Keratinocyte (primary cell): ENCODE measurements around the gene ANKMY1. TPM values are rescaled to one million over a fixed set of nuclear protein-coding genes. Genes with fewer than 3 reads are reported as not detected.
"Not testable (repeated sequence)": the region's sequence is repeated elsewhere in the genome, so short reads cannot be mapped to it uniquely, and the experiment has no call there.

ENCODE experiments used
- DNase-seq: peaks from one replicate; pipeline ENCODE4 v3.0.0-alpha.2; 2011; ENCODE audit warnings: low read depth, missing footprints, low spot score
- FAIRE-seq: peaks from 2 replicates; lab custom pipeline; 2011; peaks lifted over from hg19 to GRCh38; lab: Jason Lieb, UNC
- H2AFZ ChIP-seq: 2 replicates; pipeline ENCODE4 v1.6.0; 2012; ENCODE audit warnings: low read length, control low read depth, inconsistent platforms; ENCODE audit not compliant: control insufficient read depth
- H3K27ac ChIP-seq: 2 replicates; pipeline ENCODE4 v1.5.1; 2011; ENCODE audit warnings: low read length; ENCODE audit not compliant: control insufficient read depth, insufficient read depth
- H3K27me3 ChIP-seq: 3 replicates; pipeline ENCODE4 v1.6.0; 2011; ENCODE audit warnings: low read length; ENCODE audit not compliant: control insufficient read depth, insufficient read depth; ENCODE audit errors: extremely low read depth
- H3K36me3 ChIP-seq, 2 experiments: 2 replicates in 1 of 2; 3 replicates in 1 of 2; pipeline ENCODE4 v1.5.1; 2011; ENCODE audit warnings: low read length in 2 of 2, mild to moderate bottlenecking in 1 of 2; ENCODE audit not compliant: control insufficient read depth in 2 of 2, insufficient read depth in 2 of 2; ENCODE audit errors: extremely low read depth in 1 of 2
- H3K4me1 ChIP-seq: 3 replicates; pipeline ENCODE4 v1.5.1; 2011; ENCODE audit warnings: low read length; ENCODE audit not compliant: control insufficient read depth, insufficient read depth; ENCODE audit errors: extremely low read depth
- H3K4me2 ChIP-seq: 3 replicates; pipeline ENCODE4 v1.6.0; 2011; ENCODE audit warnings: low read depth, low read length; ENCODE audit not compliant: control insufficient read depth, insufficient read depth; ENCODE audit errors: extremely low read depth
- H3K4me3 ChIP-seq, 3 experiments: fragments of 200-600 bp in 1 of 3; sonication (generic) in 1 of 3; 2 replicates in 2 of 3; 3 replicates in 1 of 3; pipeline ENCODE4 v1.5.1; 2011 to 2016; ENCODE audit warnings: low read length in 3 of 3, mild to moderate bottlenecking in 3 of 3, control low read depth in 2 of 3, inconsistent platforms in 1 of 3, low read depth in 1 of 3, mixed read lengths in 1 of 3, mixed run types in 1 of 3, moderate library complexity in 1 of 3; ENCODE audit not compliant: control insufficient read depth in 2 of 3, insufficient read depth in 2 of 3; ENCODE audit errors: extremely low read depth in 1 of 3
- H3K79me2 ChIP-seq: 2 replicates; pipeline ENCODE4 v1.6.0; 2012; ENCODE audit warnings: low read length; ENCODE audit not compliant: control insufficient read depth, insufficient read depth
- H3K9ac ChIP-seq: 3 replicates; pipeline ENCODE4 v1.6.0; 2011; ENCODE audit warnings: low read length; ENCODE audit not compliant: control insufficient read depth, insufficient read depth; ENCODE audit errors: extremely low read depth
- H3K9me1 ChIP-seq: 3 replicates; pipeline ENCODE4 v1.6.0; 2011; ENCODE audit warnings: low read length; ENCODE audit not compliant: control insufficient read depth, insufficient read depth; ENCODE audit errors: extremely low read depth
- H3K9me3 ChIP-seq: 2 replicates; pipeline ENCODE4 v1.5.1; 2012; ENCODE audit warnings: low read depth, low read length; ENCODE audit not compliant: control insufficient read depth
- H4K20me1 ChIP-seq: 3 replicates; pipeline ENCODE4 v1.6.0; 2011; ENCODE audit warnings: low read length; ENCODE audit not compliant: control insufficient read depth, insufficient read depth; ENCODE audit errors: extremely low read depth
- CTCF ChIP-seq, 3 experiments: IDR thresholded peaks in 1 of 3; conservative IDR thresholded peaks in 1 of 3; optimal IDR thresholded peaks in 1 of 3; 2 replicates in 2 of 3; 3 replicates in 1 of 3; pipeline versions ENCODE3 to v1.5.1; 2011; ENCODE audit warnings: low read length in 3 of 3, mild to moderate bottlenecking in 3 of 3, moderate library complexity in 2 of 3, control low read depth in 1 of 3, inconsistent platforms in 1 of 3; ENCODE audit not compliant: insufficient read depth in 2 of 3; ENCODE audit errors: extremely low read depth in 1 of 3
- EZH2 ChIP-seq: IDR thresholded peaks from one replicate; pipeline ENCODE4 v1.6.1; 2012; ENCODE audit warnings: inconsistent platforms, mild to moderate bottlenecking, low read length, moderate library complexity
- dilution Hi-C: fragments of 300-500 bp; cut with MboI; formaldehyde crosslinking; loops from one replicate; pipeline ENCODE4 v1.7.0; 2020; ENCODE audit warnings: low sequenced_read_pairs; ENCODE audit not compliant: extremely low pct_ligation_motif_present
- polyA plus RNA-seq, 5 experiments: library from polyadenylated mRNA; depleted of rRNA in 3 of 5; stranded (reverse) in 3 of 5; stranded (forward) in 1 of 5; unstranded in 1 of 5; fragments of >200 nt; gene quantifications; 1 replicate in 1 of 5; 2 replicates in 3 of 5; 3 replicates in 1 of 5; pipeline versions ENCODE4 v1.2.1 to v1.2.3, GENCODE V29; 2011 to 2012; ENCODE audit warnings: missing spikeins in 2 of 5, low read depth in 1 of 5, low replicate concordance in 1 of 5

The ANKMY1 gene
- polyA plus RNA-seq, 1 donor (not counting 4 experiments of a cell fraction or from before 2014, with no cell fraction given): 3.3 TPM

GRCh38 chr2:240494942-240495341 lies 62.8 kb downstream of the ANKMY1 start:
- FAIRE-seq, H3K9me1 ChIP-seq, H3K4me3 ChIP-seq, H3K79me2 ChIP-seq, H3K9me3 ChIP-seq, DNase-seq, H3K36me3 ChIP-seq, H3K27ac ChIP-seq, H2AFZ ChIP-seq, H4K20me1 ChIP-seq, H3K9ac ChIP-seq, H3K4me2 ChIP-seq, dilution Hi-C loops, H3K4me1 ChIP-seq, H3K27me3 ChIP-seq: not testable (repeated sequence)
- peak in 1 of 3 experiments; percentile 33 for TF ChIP-seq CTCF (optimal IDR thresholded peaks at IDR 0.05 in 1 of 3, IDR thresholded peaks at IDR 0.05 in 1 of 3, conservative IDR thresholded peaks at IDR 0.05 in 1 of 3; ENCODE audit: extremely low read depth in 1 of 3, insufficient read depth in 2 of 3, low read length in 3 of 3)

- Histone ChIP-seq H3K4me1 (no peaks in the 10 kb centered on the region), H3K4me3 (no peak overlapping the region), H3K27me3 (peaks cover 6% of the 10 kb centered on the region), H3K79me2 (no peaks in the 10 kb centered on the region), H3K27ac (no peak overlapping the region), H3K9me3 (no peaks in the 10 kb centered on the region), H3K36me3 (no peaks in the 10 kb centered on the region), H4K20me1 (no peaks in the 10 kb centered on the region), H3K9me1 (no peaks in the 10 kb centered on the region), H3K9ac (no peak overlapping the region), H2AFZ (no peak overlapping the region), H3K4me2 (no peak overlapping the region)
- no peak for TF ChIP-seq EZH2
- TF ChIP-seq CTCF (optimal IDR thresholded peaks at IDR 0.05 in 1 of 3, IDR thresholded peaks at IDR 0.05 in 1 of 3, conservative IDR thresholded peaks at IDR 0.05 in 1 of 3; ENCODE audit: extremely low read depth in 1 of 3, insufficient read depth in 2 of 3, low read length in 3 of 3): no peak
- dilution Hi-C loops: no loop called here
- no peak for FAIRE-seq
- no peak for DNase-seq
Measured at GRCh38 chr2:240494194-240494793, 63.5 kb downstream of the ANKMY1 start.
